GM19463 (cell line): ENCODE results near the gene ZC3H14.

Source experiments
- ATAC-seq: cut with Tn5 transposase; IDR thresholded peaks from one replicate; pipeline ENCODE4 v1.9.1; 2021; ENCODE audit warnings: mild to moderate bottlenecking, moderate library complexity; ENCODE audit not compliant: unreplicated experiment

Gene ZC3H14

GRCh38 chr14:88605594-88605993, 42.8 kb downstream of the ZC3H14 start:
- ATAC-seq = no peak

DNA sequence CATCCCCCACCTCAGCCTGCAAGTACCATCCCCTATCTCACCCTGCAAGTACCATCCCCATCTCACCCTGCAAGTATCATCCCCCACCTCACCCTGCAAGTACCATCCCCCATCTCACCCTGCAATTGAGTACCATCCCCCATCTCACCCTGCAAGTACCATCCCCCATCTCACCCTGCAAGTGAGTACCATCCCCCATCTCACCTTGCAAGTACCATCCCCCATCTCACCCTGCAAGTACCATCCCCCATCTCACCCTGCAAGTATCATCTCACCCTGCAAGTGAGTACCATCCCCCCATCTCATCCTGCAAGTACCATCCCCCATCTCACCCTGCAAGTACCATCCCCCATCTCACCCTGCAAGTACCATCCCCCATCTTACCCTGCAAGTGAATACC, 45.0 kb downstream of the ZC3H14 start:
- ATAC-seq = no peak

DNA sequence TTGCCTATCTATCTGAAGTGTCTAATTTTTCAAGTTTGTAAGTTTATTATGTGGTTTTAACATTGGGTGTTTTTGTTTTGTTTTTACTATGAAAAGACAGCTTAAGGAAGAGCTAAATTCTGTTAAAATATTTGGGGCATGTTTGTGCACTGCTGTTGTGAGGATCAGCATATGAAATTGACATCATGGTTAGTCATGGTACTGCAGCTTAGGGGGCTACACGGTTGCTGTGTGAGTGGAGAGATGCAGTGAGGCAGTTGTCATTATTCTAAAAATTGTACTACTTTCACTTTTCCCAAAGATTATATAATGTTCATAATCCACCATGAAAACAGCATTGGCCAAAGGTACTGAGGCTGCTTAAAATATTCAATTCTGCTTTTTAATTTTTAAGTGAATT, 49.0 kb downstream of the ZC3H14 start:
- ATAC-seq = no peak

DNA sequence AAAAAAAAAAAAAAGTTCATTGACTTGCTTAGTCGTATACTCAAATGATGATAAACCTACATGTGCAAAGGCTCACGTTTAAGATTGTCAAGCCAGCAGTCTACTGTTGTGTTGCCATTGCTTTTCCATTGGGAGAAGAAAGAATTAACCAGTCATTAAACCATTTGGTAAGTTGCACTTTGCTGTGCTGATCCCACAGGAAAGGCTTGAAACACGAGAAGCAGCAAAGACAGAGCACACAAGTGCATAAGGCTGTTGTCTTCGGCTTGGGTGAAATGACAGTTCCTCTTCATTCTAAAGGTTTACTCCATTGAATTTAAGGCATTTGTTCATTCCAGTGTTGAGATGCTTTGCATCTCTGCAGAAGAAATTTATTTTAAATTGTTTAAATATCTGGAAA, 50.1 kb downstream of the ZC3H14 start:
- ATAC-seq = no peak

DNA sequence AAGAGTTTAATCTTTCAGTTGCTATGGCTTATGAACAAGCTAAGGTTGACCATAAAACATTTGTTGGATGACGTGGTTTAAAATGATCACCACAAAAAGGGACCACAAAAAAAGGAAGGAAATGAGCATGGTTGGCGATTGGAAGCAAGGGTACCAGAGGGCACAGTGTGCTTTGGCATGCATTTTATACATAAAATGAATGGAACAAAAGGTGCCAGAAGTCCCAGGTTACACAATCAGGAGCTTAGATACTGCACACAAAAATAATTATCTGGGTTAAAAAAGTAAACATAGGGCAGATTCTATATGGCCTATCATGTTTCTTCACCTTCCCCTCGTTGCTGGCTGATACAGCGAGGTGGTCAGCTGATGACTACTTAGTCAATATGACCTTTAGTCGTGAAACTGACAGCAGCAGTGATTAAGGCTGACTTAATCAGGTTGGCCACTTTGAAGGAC, 50.7 kb downstream of the ZC3H14 start:
- peak; percentile 61 for ATAC-seq

GRCh38 chr14:88614218-88614907, 51.5 kb downstream of the ZC3H14 start:
- peak; percentile 35 for ATAC-seq

DNA sequence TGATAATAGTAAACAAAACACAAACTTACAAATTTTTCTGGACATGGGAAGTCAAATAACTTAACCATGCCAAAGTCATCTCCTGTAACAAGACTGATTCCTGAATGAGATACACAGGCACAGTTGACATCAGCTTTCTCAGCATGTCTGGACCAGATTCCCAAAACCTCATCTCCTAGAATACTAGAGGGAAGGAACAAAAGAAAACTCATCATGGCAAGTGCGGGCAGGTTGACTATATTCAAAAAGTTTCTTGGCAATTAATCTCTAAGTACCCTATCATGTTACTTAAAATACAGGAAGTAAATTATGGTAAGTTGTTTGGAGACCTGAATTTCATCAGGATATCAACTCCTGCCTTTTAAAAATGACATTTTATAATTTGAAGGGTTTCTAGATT, 53.9 kb downstream of the ZC3H14 start:
- ATAC-seq = no peak

DNA sequence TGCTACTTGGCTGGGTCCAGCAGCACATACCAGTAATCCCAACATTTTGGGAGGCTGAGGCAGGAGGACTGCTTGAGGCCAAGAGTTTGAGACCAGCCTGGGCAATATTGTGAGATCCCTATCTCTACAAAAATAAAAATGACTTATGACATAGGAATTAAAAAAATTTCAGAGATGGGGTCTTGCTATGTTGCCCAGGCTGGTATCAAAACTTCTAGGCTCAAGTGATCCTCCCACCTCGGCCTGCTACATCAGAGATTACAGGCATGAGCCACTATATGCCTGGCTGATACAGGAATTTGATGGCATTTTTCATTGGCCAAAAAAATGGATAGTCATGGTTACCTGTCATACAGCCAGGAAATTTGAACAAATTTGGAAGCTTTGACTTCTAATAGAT, 54.6 kb downstream of the ZC3H14 start:
- ATAC-seq = no peak

DNA sequence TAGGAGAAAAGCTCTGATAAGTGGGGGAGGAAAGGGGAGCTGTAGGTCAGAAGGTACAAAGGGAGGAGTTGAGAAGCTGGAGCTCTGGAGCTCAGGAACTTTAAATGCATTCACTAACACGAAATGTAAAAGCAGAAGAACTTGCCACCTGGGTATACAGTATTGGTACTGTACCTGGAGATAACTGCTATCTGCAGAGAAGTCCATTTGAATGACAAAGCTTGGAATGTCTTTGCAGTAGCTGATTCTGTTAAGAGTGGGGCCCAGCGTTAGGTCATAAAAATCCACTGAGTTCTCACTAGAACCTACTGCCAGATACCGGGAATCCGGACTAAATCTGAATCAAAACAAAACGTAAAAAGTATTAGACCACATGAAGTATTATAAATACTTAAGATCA, 55.6 kb downstream of the ZC3H14 start:
- no peak for ATAC-seq

- ATAC-seq = no peak
These were observed 58.3 kb downstream of the ZC3H14 start for GRCh38 chr14:88621100-88621499.

- no peak for ATAC-seq
These were observed 62.8 kb downstream of the ZC3H14 start for GRCh38 chr14:88625671-88626070.

DNA sequence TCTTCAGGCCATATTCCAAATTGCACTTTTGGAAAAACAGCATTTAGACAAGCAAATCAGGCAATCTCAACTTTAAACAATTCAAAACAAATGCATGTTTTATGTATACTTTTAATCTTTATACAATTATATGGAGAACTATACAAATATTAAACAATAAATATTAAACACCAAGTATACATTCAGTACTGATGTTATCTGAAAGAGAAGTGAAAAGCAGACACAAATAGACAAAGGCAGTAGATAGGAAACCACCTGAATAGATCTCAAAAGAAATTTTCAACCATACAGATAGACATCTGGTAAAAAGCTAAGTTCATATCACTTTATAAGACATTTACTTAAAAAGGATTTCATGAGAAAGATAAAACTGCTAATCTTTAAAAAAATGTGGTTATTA, 65.2 kb downstream of the ZC3H14 start:
- ATAC-seq = no peak

GRCh38 chr14:88628462-88628861, 65.6 kb downstream of the ZC3H14 start:
- ATAC-seq = no peak

DNA sequence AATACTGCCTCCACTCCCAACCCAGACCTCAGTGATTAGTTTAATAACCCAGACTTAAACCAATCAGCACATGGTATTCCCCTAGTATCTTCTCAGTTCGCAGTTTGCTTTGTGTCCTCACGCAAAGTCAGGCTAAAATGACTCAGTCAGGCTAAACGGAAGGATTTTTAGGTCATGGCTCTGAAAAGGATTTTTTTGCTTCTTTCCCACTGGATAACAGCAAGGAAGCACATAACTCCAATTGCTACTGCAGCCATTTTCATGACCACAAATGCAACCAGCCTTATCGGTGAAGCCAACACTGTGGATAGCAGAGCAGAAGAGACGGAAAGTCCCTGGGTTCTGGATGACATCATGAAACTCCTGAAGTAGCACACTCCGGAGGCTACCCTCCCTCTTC, 67.7 kb downstream of the ZC3H14 start:
- ATAC-seq = no peak

- ATAC-seq = no peak
These were observed 68.3 kb downstream of the ZC3H14 start for GRCh38 chr14:88631091-88631490.

GRCh38 chr14:88632512-88632911, 69.7 kb downstream of the ZC3H14 start:
- ATAC-seq = no peak

GRCh38 chr14:88639221-88639620, 76.4 kb downstream of the ZC3H14 start:
- no peak for ATAC-seq

DNA sequence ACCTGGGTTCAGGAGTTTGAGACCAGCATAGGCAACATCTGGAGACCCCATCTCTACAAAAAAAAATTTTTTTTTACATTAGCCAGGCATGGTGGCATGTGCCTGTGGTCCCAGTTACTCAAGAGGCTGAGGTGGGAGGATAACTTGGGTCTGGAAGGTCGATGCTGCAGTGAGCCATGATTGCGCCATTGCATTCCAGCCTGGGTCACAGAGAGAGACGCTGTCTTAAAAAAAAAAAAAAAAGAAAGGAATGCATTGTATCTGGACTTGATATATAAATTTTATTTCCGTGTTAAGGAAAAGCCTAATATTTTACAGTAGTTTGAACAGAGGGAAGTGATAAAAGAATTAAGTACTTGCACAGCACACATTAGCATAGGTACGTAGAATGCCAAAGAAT, 97.2 kb downstream of the ZC3H14 start:
- ATAC-seq = no peak

DNA sequence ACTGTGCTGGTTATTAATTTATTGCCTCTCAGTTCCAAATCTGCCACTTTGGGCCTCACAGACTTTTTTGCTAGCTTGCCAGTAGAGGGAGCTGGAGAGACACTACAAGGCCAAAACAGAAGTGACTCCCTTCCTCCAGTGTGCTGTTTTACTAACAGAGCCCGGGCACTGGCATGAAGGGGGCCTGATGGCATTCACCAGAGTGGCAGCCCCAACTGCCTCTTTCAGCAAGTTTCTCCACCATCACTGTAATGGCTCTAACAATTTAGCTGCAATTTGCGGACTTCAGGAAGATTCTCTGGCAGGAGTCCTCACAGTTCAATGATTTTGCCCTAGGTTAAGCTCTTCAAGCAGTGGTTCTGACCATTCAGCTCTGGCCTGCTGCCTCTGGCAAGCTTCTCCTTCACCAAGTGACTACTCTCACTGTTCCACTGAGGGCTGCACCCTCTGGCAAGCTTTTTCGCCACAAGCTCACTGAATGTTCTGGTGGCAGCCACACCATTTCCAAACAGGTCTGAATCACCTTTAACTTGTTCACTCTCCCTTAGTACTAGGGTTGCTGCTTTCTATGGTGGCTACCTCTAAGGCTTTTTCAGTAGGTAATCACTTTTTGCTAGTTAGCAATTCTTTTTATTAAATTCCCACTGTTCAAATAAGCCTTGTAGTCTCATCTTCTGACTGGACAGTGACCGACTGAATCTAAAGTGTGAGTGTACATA, 104.9 kb downstream of the ZC3H14 start:
- ATAC-seq = peak; percentile 70

GRCh38 chr14:88668448-88669116, 105.7 kb downstream of the ZC3H14 start:
- peak; percentile 52 for ATAC-seq

DNA sequence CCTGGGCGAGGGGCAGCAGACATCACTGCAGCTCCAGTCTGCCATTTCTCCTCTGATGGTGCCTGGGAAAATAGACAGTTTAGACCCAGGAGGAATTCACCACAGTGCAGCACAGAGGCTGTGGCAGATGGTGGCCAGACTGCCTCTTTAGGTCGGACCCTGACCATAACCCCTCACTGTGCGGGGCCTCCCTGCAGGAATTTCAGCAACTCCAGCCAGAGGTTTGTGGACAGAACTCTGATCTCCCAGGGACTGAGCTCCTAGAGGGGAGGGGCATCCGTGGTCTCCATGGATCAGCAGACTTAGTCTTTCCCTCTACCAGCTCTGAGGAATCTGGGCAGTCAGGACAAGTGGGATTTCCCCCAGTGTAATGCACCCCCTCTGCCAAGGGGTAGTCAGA, 106.5 kb downstream of the ZC3H14 start:
- no peak for ATAC-seq
